Measurements from ENCODE around the gene BTG4.

Gene BTG4

DNA sequence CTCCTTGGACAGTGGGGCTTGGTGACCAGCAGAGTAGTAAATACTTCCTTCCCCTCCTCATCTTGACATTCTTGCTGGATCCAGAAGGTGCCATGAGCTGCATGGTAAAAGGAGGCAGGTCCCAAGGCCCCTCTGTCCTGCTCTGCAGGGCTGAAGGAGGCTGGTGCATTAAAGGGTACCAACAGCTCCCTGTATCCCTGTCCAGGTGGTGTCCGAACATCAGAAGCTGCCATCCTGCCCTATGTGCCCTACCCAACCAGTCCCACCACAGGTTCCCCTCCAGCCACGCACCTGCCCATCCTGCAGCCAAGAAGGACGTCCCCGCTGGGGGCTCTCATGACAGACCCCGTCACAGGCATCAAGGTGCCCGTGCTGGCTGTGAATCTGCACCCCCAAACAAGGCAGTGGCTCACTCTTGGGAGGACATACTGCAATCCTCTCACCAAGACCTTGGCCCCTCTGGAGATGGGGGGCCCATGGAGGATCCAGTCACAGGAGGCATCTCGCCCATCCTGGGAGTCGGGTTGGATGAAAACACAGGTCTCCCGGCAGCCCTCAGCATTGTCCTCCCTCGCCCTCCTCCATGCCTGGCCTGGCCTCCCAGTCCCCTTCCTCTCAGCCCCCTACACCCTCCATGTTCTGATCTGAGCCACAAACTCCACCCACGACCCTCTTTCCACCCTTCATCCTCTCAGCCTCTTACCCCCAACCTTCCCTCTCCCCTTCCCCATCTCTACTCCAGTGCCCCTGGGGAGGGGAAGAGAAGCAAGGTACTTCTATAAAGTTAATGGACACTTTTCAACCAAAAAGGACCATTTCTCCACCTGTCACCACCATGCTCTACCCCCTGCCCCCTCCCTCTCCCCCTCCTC lies 55.1 kb downstream of the BTG4 start:
- in situ Hi-C loops (cut with HindIII; ENCODE audit: low sequenced_read_pairs) = no loop called here

GRCh38 chr11:111456086-111456858 lies 55.9 kb downstream of the BTG4 start:
- in situ Hi-C loops (cut with HindIII; ENCODE audit: low sequenced_read_pairs) = no loop called here

DNA sequence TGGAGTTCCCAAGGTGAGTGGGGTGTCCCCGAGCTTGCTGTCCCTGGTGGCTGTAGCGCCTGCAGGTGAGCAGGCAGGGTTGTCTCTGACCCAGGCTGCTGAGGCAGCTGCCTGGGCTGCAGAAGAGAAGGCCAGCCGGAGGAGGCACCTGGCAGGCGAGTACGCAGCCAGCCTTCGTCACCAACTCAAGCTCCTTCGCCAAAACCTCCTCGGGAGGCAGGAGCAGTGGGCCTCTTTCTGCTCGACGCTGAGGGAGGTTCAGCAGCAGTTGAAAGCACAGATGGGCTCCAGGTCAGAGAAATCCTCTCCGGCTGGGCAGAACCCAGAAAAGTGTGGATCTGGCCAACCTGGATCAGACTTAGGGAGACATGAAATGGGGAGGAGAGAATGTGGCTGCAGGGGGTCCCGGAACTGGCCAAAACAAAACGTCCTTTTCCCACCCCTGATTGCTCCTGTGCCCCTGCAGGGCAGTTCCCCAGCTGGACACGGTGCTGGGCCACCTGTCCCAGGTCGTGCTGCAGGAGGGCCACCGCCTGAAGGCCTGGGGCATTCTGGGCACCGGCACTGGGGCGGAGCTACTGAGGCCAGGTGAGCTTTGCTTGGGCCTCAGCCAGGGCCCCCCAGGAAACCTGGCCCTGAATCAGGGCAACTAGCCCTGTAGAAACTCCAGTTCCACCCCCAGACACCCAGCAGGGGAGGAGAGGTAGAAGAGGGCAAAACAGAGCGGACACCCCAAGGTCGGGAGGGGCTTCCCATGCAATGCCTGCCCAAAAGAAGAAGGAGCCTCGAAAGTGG lies 56.7 kb downstream of the BTG4 start:
- in situ Hi-C loops (cut with HindIII; ENCODE audit: low sequenced_read_pairs) = no loop called here

DNA sequence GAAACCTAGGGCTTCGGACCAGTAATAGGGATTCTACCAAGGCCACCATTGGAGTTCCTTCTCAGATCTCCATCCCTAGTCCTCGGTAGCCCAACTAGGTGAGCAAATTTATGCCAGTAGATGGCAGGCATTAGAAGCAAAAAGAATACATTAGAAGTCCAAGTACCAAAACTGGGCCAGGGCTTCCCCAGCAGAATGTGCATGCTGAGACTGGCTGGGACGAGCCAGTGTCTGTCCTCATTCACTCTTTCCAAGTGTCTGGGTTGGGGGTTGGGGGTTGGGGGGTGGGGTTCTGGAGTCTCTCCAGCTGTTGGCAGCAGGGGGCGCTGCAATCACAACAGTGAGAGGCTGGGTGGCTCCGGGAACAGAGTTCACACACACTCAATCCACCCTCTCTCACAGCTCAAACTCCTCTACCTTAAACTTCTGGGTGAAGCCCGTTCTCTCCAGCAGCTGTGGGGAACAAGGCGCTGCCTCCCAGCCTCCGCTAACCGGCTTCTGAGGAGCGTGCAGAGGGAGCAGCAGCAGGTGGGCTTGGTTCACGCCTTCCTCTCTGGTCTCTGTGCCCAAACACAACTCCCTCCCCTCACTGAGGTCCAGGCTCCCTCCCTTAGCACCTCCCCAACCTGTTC lies 57.5 kb downstream of the BTG4 start:
- in situ Hi-C loops (cut with HindIII; ENCODE audit: low sequenced_read_pairs) = no loop called here

- in situ Hi-C loops (cut with HindIII; ENCODE audit: low sequenced_read_pairs) = no loop called here
Observed at GRCh38 chr11:111452817-111453552, 59.2 kb downstream of the BTG4 start.

- in situ Hi-C loops (cut with HindIII; ENCODE audit: low sequenced_read_pairs) = no loop called here
Observed at GRCh38 chr11:111452146-111452545, 60.0 kb downstream of the BTG4 start.

- in situ Hi-C loops (cut with HindIII; ENCODE audit: low sequenced_read_pairs) = no loop called here
Observed at GRCh38 chr11:111450480-111451320, 61.5 kb downstream of the BTG4 start.

DNA sequence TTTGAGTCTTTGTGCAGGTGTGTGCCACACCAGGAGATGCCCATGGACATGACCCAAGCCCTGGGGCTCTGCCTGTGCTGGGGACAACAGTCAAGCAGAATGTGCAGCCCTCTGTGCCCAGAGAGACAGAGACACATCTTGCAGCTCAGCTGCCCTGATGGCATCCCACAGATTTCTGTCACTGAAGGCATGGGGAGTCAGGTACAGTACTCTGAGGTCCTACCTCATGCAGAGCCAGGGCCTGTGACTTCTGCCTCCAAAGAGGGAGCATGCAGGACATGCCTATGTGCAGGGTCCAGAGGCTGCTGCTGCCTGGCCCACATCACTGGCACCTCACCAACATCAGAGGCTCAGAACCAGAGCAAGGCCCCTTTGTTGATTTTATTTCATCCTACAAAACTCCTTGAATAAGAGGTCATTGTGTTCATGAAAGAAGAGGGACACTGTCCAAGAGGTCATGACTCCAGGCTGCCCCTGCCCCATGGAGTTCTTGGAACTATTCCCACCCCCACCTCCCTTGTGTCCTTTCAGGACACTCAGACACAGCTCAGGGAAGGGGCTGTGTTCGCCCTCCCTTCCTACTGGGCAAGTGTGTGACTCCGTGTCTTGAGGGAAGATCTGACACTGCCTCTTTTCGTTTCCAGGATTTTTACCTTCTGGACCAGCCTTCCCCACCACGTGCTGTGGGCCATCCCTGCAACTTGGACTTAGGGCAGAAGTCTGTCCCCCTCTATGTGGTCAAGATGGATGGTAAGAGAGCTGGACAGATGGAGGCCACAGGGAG lies 62.3 kb downstream of the BTG4 start:
- in situ Hi-C loops (cut with HindIII; ENCODE audit: low sequenced_read_pairs) = no loop called here

GRCh38 chr11:111448831-111449557 lies 63.2 kb downstream of the BTG4 start:
- in situ Hi-C loops (cut with HindIII; ENCODE audit: low sequenced_read_pairs) = no loop called here

DNA sequence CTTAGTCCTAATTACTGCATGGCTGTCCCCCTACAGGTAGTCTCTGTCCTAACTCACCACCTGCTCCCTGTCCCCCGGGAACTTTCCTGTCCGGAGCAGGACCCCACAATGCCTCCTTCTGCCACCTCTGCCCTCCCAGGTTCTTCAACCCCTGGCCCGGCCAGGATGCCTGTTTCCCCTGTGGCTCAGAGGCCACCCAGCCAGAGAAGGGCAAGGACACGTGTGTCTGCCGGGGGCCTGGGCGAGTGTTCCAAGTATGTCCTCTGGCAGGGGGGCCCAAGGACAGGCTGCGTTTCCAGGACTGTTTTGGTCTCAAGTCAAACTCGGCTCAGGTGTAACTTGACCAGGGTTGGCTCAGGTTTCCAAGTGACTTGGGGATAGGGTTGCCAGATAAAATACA lies 63.8 kb downstream of the BTG4 start:
- in situ Hi-C loops (cut with HindIII; ENCODE audit: low sequenced_read_pairs) = no loop called here

- in situ Hi-C loops (cut with HindIII; ENCODE audit: low sequenced_read_pairs) = no loop called here
Observed at GRCh38 chr11:111447931-111448330, 64.3 kb downstream of the BTG4 start.

GRCh38 chr11:111447112-111447471 lies 65.1 kb downstream of the BTG4 start:
- in situ Hi-C loops (cut with HindIII; ENCODE audit: low sequenced_read_pairs) = no loop called here

GRCh38 chr11:111446404-111447111 lies 65.6 kb downstream of the BTG4 start:
- in situ Hi-C loops (cut with HindIII; ENCODE audit: low sequenced_read_pairs) = no loop called here

- in situ Hi-C loops (cut with HindIII; ENCODE audit: low sequenced_read_pairs) = no loop called here
Observed at GRCh38 chr11:111445586-111445985, 66.6 kb downstream of the BTG4 start.

Measured in DLD1 (cell line).